GM12801 (cell line): ENCODE measurements around the gene FAAP100.

Experiments
- CTCF ChIP-seq: IDR thresholded peaks from one replicate; pipeline ENCODE4 v1.5.1; 2011; ENCODE audit warnings: control low read depth; ENCODE audit not compliant: insufficient read length; ENCODE audit errors: extremely low read depth

Gene FAAP100

GRCh38 chr17:81552244-81553017, at the start of gene FAAP100:
Gene FAAP100 (minus strand): TSS chr17:81552353. CDS start chr17:81552330, 23 bp downstream.
- no peak for TF ChIP-seq CTCF

GRCh38 chr17:81601525-81602120, 49.5 kb upstream of the FAAP100 start:
- TF ChIP-seq CTCF, result peak; percentile 90

- no peak for TF ChIP-seq CTCF
Measured at GRCh38 chr17:81599719-81600486, 47.8 kb upstream of the FAAP100 start.

- TF ChIP-seq CTCF, result no peak
Measured at GRCh38 chr17:81593105-81593871, 41.1 kb upstream of the FAAP100 start.

GRCh38 chr17:81591971-81592370, 39.8 kb upstream of the FAAP100 start:
- TF ChIP-seq CTCF, result no peak

- TF ChIP-seq CTCF, result no peak
Measured at GRCh38 chr17:81590121-81590520, 38.0 kb upstream of the FAAP100 start.

- no peak for TF ChIP-seq CTCF
Measured at GRCh38 chr17:81589612-81590011, 37.5 kb upstream of the FAAP100 start.
